NCI-H446 (cell line): ENCODE measurements around the gene NBPF26.
"Not testable (repeated sequence)": the region's sequence is repeated elsewhere in the genome, so short reads cannot be mapped to it uniquely, and the experiment has no call there.

Experiments
- DNase-seq, 2 experiments: peaks; one replicate each; lab custom pipeline; 2025; lab: John Stamatoyannopoulos, UW

Gene NBPF26

GRCh38 chr1:120858144-120858543 is 134.4 kb downstream of the NBPF26 start:
- DNase-seq = not testable (repeated sequence)

- not testable (repeated sequence) for DNase-seq
These were observed 136.0 kb downstream of the NBPF26 start for GRCh38 chr1:120859615-120860234.

GRCh38 chr1:120878206-120878605 is 154.5 kb downstream of the NBPF26 start:
- DNase-seq = not testable (repeated sequence)

- not testable (repeated sequence) for DNase-seq
These were observed 156.3 kb downstream of the NBPF26 start for GRCh38 chr1:120880056-120880455.

- not testable (repeated sequence) for DNase-seq
These were observed 158.2 kb downstream of the NBPF26 start for GRCh38 chr1:120881934-120882333.
